ENCODE measurements around the gene NUP210L. TPM values are rescaled to one million over a fixed set of nuclear protein-coding genes. Genes with fewer than 3 reads are reported as not detected.
A peak's percentile ranks its signal among the peaks of the same experiment; 100 is the strongest.

Gene NUP210L
- polyA plus RNA-seq, 3 donors, result 0.03 TPM; not detected in 2

DNA sequence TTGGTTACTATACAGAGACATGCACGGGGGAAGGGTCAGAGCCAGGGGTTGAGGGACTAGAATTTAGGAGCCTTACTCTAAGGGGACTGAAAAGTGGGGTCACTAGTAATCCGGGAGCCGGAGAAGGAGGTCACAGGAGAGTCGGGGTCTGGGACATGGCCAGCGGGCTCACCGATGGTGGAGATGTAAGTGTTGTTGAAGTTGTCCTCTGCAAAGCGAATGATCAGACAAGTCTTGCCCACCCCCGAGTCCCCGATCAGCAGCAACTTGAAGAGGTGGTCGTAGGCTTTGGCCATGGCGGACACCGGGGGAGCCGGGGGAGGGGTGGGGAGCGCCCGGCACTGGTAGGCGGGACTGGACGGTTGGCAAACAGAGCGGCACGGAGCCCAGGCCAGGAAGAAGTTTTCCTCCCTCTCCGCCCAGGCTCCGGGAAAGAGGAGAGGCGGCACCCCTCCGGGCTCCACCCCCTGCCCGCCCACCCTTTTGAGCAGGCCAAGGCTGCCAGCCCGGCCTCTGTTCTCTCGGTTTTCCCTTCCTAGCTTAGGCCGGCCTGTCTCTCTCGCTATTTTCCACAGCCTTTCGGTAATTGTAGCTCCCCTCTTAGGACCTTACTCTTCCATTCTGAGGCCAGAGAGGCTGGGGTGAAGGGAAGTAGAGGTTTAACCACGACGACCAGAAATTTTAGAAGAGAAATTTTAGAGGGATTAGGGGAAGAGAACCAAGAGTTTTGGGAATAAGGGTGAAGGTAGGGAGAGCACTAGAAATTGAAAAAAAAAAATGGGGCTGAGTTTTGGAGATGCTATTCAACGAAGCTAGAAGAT is 168.7 kb downstream of the NUP210L start, which contains the start of gene RAB13:
Gene RAB13, minus strand, starts transcription at position 399 of the 821 bp plus-strand sequence. Its CDS starts 103 bp downstream, at position 296.
- H3K36me3 Mint-ChIP-seq, result peaks cover 0 to under 1% of the 10 kb centered on the region in 2 donors
- 1% methylated on average over 11 of the region's 32 CpGs for WGBS (ENCODE audit: insufficient coverage)
- H3K27ac Mint-ChIP-seq, result peak within 1 kb of the TSS; percentile 77 to 90 (median 83)
- no peaks in the 10 kb centered on the region for H4K20me1 ChIP-seq (ENCODE audit: insufficient read depth, low read length)
- TF ChIP-seq, protein P1, sequence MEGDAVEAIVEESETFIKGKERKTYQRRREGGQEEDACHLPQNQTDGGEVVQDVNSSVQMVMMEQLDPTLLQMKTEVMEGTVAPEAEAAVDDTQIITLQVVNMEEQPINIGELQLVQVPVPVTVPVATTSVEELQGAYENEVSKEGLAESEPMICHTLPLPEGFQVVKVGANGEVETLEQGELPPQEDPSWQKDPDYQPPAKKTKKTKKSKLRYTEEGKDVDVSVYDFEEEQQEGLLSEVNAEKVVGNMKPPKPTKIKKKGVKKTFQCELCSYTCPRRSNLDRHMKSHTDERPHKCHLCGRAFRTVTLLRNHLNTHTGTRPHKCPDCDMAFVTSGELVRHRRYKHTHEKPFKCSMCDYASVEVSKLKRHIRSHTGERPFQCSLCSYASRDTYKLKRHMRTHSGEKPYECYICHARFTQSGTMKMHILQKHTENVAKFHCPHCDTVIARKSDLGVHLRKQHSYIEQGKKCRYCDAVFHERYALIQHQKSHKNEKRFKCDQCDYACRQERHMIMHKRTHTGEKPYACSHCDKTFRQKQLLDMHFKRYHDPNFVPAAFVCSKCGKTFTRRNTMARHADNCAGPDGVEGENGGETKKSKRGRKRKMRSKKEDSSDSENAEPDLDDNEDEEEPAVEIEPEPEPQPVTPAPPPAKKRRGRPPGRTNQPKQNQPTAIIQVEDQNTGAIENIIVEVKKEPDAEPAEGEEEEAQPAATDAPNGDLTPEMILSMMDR (IDR thresholded peaks at IDR 0.05), result no peak
- intact Hi-C loops (cut with micrococcal nuclease), result loop anchor here (2.0 to 5.0 kb wide), 5 partner anchors 64 to 475 kb away; partner anchors contain the start of genes GATAD2B (in 1 of the 2) and NPR1 (in 1 of the 2)
- peaks cover 50% of the 10 kb centered on the region for H3K4me1 Mint-ChIP-seq
- H3K27ac ChIP-seq (ENCODE audit: low read depth in 1 of 2, low read length in 2 of 2), result peak within 1 kb of the TSS in 1 of 2 donors; percentile 9
- peak within 1 kb of the TSS; percentile 83 for H2AFZ ChIP-seq (ENCODE audit: insufficient read depth, low read depth, low read length, poor library complexity, severe bottlenecking)
- peak within 1 kb of the TSS; percentile 86 for H3K4me2 ChIP-seq (replicated peaks; ENCODE audit: extremely low read depth, low read length, poor library complexity, severe bottlenecking)
- peaks cover 7% of the 10 kb centered on the region for H3K79me2 ChIP-seq (ENCODE audit: insufficient read depth, low read length)
- peak in 1 of 3 donors; percentile 20 for DNase-seq
- no peaks in the 10 kb centered on the region for H3K36me3 ChIP-seq (replicated peaks in 1 of 2; ENCODE audit: control insufficient read depth in 1 of 2, insufficient read depth in 2 of 2, low read length in 2 of 2)
- peaks cover 38 to 49% of the 10 kb centered on the region in 2 donors for H3K4me1 ChIP-seq (ENCODE audit: control insufficient read depth in 1 of 2, insufficient read depth in 2 of 2, low read length in 2 of 2)
- no peaks in the 10 kb centered on the region for H3K9me3 ChIP-seq (replicated peaks in 1 of 2; ENCODE audit: control insufficient read depth in 1 of 2, insufficient read depth in 1 of 2, low read length in 2 of 2)
- peak within 1 kb of the TSS; percentile 80 to 95 for H3K4me3 Mint-ChIP-seq
- peaks cover 2 to 6% (median 2%) of the 10 kb centered on the region in 3 donors for H3K27me3 Mint-ChIP-seq (ENCODE audit: low read depth in 3 of 3)
- no peaks in the 10 kb centered on the region for H3K27me3 ChIP-seq (ENCODE audit: control insufficient read depth in 2 of 2, insufficient read depth in 2 of 2, low read length in 2 of 2)
- H3K9ac ChIP-seq (ENCODE audit: insufficient read depth, low read length, poor library complexity, severe bottlenecking), result peak within 1 kb of the TSS; percentile 29
- H3K9me3 Mint-ChIP-seq, result peaks cover 0 to 2% (median 0%) of the 10 kb centered on the region in 7 donors
- peak within 1 kb of the TSS; percentile 41 to 78 (median 57) for H3K4me3 ChIP-seq (replicated peaks in 1 of 3; ENCODE audit: low read depth in 2 of 3, low read length in 3 of 3)

DNA sequence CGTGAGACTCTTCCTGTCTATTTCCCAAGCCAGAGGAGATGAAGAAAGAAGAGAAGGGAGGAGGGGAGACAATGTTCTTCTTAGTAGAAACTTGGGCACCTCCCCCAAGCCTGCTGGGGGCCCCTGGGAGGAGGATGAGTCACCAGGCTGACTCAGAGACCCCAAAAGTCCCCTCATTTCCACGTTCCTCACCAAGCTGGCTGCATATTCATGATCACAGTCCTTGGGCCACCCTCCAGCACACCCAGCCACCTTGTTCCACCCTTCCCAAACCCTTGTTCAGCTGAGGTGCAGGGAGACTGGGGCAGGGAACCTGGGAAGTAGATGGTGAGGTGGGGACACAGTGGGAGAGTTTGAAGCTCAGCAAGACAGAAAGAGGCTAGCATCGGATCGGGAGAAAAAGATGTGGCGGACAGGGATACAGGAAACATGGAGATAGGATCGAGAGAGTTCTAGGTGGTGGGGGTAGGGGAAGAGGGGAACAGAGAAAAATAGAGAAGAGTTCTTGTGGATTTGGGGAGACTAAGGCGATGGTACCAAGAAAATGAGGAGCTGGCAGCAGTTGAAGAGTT is 169.4 kb downstream of the NUP210L start:
- peaks cover 37 to 49% of the 10 kb centered on the region in 2 donors for H3K4me1 ChIP-seq (ENCODE audit: control insufficient read depth in 1 of 2, insufficient read depth in 2 of 2, low read length in 2 of 2)
- H4K20me1 ChIP-seq (ENCODE audit: insufficient read depth, low read length), result no peaks in the 10 kb centered on the region
- H3K4me2 ChIP-seq (replicated peaks; ENCODE audit: extremely low read depth, low read length, poor library complexity, severe bottlenecking), result peak overlapping the region; percentile 86
- H3K79me2 ChIP-seq (ENCODE audit: insufficient read depth, low read length), result no peaks in the 10 kb centered on the region
- H2AFZ ChIP-seq (ENCODE audit: insufficient read depth, low read depth, low read length, poor library complexity, severe bottlenecking), result peak overlapping the region; percentile 83
- H3K9me3 Mint-ChIP-seq, result peaks cover 0 to 2% (median 0%) of the 10 kb centered on the region in 7 donors
- DNase-seq, result peak; percentile 70 to 95 (median 81)
- H3K27me3 ChIP-seq (ENCODE audit: control insufficient read depth in 2 of 2, insufficient read depth in 2 of 2, low read length in 2 of 2), result no peaks in the 10 kb centered on the region
- peak overlapping the region; percentile 80 to 95 for H3K4me3 Mint-ChIP-seq
- peak overlapping the region in 1 of 3 experiments; percentile 78 for H3K4me3 ChIP-seq (replicated peaks in 1 of 3; ENCODE audit: low read depth in 2 of 3, low read length in 3 of 3)
- H3K9me3 ChIP-seq (replicated peaks in 1 of 2; ENCODE audit: control insufficient read depth in 1 of 2, insufficient read depth in 1 of 2, low read length in 2 of 2), result no peaks in the 10 kb centered on the region
- H3K4me1 Mint-ChIP-seq, result peaks cover 49% of the 10 kb centered on the region
- no peaks in the 10 kb centered on the region for H3K36me3 Mint-ChIP-seq
- H3K9ac ChIP-seq (ENCODE audit: insufficient read depth, low read length, poor library complexity, severe bottlenecking), result peak overlapping the region; percentile 25
- H3K27me3 Mint-ChIP-seq (ENCODE audit: low read depth in 3 of 3), result peaks cover 2 to 6% (median 2%) of the 10 kb centered on the region in 3 donors
- intact Hi-C loops (cut with micrococcal nuclease), result loop anchor here (5.0 kb wide), 3 partner anchors 63 to 308 kb away; partner anchors contain the start of genes GATAD2B (in 1 of the 2) and NPR1 (in 1 of the 2)
- H3K27ac Mint-ChIP-seq, result peak overlapping the region; percentile 20 to 88 (median 74)
- 29% methylated on average over 5 of the region's 7 CpGs for WGBS (ENCODE audit: insufficient coverage)
- H3K36me3 ChIP-seq (replicated peaks in 1 of 2; ENCODE audit: control insufficient read depth in 1 of 2, insufficient read depth in 2 of 2, low read length in 2 of 2), result no peaks in the 10 kb centered on the region
- TF ChIP-seq, protein P1 (IDR thresholded peaks at IDR 0.05), result no peak
- no peak overlapping the region for H3K27ac ChIP-seq (ENCODE audit: low read depth in 1 of 2, low read length in 2 of 2)

Measured in CD14-positive monocyte (primary cell).